Measurements from ENCODE around the gene POLR2C.

The POLR2C gene

DNA sequence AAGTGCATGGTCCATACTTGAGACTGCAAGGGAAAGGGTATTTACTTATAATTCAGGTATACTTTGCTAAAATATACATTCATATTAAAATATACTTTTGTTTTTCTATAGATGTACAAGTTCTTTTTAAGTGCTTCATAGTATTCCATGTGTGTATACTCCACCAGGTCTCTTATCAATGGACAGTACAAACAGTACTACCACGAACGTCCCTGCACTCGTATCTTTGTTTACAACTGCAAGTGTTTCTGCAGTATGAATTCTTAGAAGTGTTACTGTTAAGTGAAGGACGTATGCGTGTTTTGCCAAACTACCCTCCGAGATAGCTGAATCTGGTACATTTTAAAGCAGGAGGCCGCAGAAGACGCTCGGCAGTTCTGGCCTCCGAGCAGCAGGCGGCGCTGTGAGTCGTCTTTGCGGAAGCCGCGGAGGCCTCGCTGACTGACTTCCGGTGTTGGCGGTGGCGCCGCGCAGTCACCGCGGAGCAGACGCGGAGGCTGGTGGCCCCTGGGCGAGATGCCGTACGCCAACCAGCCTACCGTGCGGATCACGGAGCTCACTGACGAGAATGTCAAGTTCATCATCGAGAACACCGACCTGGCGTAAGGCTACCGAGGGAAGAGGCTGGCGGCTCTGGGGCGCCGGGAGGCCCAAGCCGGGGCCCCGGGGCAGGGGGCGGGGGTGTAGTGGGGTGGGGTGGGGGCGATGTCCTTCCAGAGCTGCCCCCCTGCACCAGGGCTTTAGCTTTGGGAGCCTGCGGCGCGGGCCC lies at the start of gene POLR2C:
Gene POLR2C, plus strand, starts transcription at position 471 of the 769 bp plus-strand sequence. Its CDS starts 46 bp downstream, at position 517.
- H3K4me3 ChIP-seq (ENCODE audit: low read depth, low read length): peak within 1 kb of the TSS; percentile 69
- TF ChIP-seq, protein P1, sequence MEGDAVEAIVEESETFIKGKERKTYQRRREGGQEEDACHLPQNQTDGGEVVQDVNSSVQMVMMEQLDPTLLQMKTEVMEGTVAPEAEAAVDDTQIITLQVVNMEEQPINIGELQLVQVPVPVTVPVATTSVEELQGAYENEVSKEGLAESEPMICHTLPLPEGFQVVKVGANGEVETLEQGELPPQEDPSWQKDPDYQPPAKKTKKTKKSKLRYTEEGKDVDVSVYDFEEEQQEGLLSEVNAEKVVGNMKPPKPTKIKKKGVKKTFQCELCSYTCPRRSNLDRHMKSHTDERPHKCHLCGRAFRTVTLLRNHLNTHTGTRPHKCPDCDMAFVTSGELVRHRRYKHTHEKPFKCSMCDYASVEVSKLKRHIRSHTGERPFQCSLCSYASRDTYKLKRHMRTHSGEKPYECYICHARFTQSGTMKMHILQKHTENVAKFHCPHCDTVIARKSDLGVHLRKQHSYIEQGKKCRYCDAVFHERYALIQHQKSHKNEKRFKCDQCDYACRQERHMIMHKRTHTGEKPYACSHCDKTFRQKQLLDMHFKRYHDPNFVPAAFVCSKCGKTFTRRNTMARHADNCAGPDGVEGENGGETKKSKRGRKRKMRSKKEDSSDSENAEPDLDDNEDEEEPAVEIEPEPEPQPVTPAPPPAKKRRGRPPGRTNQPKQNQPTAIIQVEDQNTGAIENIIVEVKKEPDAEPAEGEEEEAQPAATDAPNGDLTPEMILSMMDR (IDR thresholded peaks at IDR 0.05; ENCODE audit: insufficient read depth, low read length, missing control alignments): peak; percentile 94
- DNase-seq (ENCODE audit: low read depth, low spot score): peak; percentile 12
- ChIA-PET POLR2A (interaction anchor here (1.0 to 1.6 kb wide), 6 partner anchors 9 to 57 kb away, joined by 3 to 13 read pairs (median 4); partner anchors contain the start of genes CIAPIN1 and COQ9), CTCF (interaction anchor here (0.6 to 10.8 kb wide), 30 partner anchors 13 to 273 kb away, joined by 3 to 161 read pairs (median 4); partner anchors contain the start of genes CIAPIN1, COQ9 and DOK4)

DNA sequence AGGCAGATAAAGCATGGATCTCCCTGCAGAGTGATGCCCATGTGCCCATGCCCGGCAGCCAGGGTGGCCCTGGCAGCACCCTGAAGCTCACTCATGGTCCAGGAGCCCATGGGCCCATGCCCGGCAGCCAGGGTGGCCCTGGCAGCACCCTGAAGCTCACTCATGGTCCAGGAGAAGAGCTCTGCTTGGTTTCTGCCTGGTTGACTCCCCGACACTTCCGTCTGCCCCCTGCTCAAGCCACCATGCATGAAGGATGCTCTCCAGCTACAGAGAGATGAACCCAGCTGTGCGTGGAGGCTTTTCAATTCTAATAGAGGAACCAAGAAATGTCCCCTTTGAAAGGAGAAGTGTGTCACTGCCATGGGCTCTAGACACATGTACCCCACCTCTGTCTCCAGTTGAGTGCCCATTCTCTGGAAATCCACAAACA lies 49.2 kb upstream of the POLR2C start:
- DNase-seq (ENCODE audit: low read depth, low spot score): no peak
- POLR2A ChIA-PET: no interaction called here

DNA sequence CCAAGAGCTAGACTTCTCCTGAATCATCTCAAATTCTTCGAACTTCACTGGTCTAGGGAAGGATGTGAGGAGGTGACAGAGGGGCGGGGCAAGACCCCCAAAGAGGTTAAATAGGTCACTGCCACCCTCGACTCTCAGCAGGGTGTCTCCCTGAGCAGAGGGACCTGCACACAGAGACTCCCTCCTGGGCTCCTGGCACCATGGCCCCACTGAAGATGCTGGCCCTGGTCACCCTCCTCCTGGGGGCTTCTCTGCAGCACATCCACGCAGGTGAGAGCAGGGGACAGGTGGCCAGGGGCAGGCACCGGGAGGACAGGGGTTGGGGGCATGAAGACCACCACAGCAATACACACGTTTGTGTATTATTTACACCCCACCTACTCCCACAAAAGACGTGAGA lies 48.7 kb upstream of the POLR2C start:
- ChIA-PET CTCF (interaction anchor here (1.0 to 4.7 kb wide), 4 partner anchors 8 to 112 kb away, joined by 3 to 76 read pairs (median 3); no protein-coding TSS in a partner anchor), POLR2A (no interaction called here)
- TF ChIP-seq, protein P1 (IDR thresholded peaks at IDR 0.05; ENCODE audit: insufficient read depth, low read length, missing control alignments): no peak

More for the DNA sequence above, 49.2 kb upstream of the POLR2C start:
- H3K4me3 ChIP-seq (ENCODE audit: low read depth, low read length): no peak overlapping the region
- TF ChIP-seq, protein P1 (IDR thresholded peaks at IDR 0.05; ENCODE audit: insufficient read depth, low read length, missing control alignments): no peak
- CTCF ChIA-PET: interaction anchor here (1.2 to 4.7 kb wide), 5 partner anchors 9 to 113 kb away, joined by 3 to 76 read pairs (median 4); no protein-coding TSS in a partner anchor

GRCh38 chr16:57416084-57416483 lies 46.4 kb upstream of the POLR2C start:
- DNase-seq (ENCODE audit: low read depth, low spot score): no peak
- ChIA-PET POLR2A (no interaction called here), CTCF (interaction anchor here (0.8 to 11.8 kb wide), 25 partner anchors 10 to 331 kb away, joined by 3 to 923 read pairs (median 10); partner anchors contain the start of genes CCL17, CIAPIN1, COQ9 and CX3CL1)
- TF ChIP-seq, protein P1 (IDR thresholded peaks at IDR 0.05; ENCODE audit: insufficient read depth, low read length, missing control alignments): no peak
- no peak overlapping the region for H3K4me3 ChIP-seq (ENCODE audit: low read depth, low read length)

More for the DNA sequence above, 48.7 kb upstream of the POLR2C start:
- no peak overlapping the region for H3K4me3 ChIP-seq (ENCODE audit: low read depth, low read length)
- no peak for DNase-seq (ENCODE audit: low read depth, low spot score)

GRCh38 chr16:57419506-57419905 lies 43.0 kb upstream of the POLR2C start:
- no peak for DNase-seq (ENCODE audit: low read depth, low spot score)
- TF ChIP-seq, protein P1 (IDR thresholded peaks at IDR 0.05; ENCODE audit: insufficient read depth, low read length, missing control alignments): no peak
- ChIA-PET POLR2A (no interaction called here), CTCF (interaction anchor here (0.8 to 11.8 kb wide), 28 partner anchors 10 to 343 kb away, joined by 3 to 923 read pairs (median 7); partner anchors contain the start of genes CCL17, CIAPIN1, COQ9 and CX3CL1)
- no peak overlapping the region for H3K4me3 ChIP-seq (ENCODE audit: low read depth, low read length)

Measured in AG04449 (cell line).